Right forelimb (tissue), 1 donor: ENCODE measurements around the gene BORCS6.

Experiments
- DNase-seq: peaks from one replicate; pipeline ENCODE4 v3.0.0-alpha.2; 2018

BORCS6 gene

GRCh38 chr17:8141741-8142140, 48.2 kb downstream of the BORCS6 start:
- DNase-seq: no peak

DNA sequence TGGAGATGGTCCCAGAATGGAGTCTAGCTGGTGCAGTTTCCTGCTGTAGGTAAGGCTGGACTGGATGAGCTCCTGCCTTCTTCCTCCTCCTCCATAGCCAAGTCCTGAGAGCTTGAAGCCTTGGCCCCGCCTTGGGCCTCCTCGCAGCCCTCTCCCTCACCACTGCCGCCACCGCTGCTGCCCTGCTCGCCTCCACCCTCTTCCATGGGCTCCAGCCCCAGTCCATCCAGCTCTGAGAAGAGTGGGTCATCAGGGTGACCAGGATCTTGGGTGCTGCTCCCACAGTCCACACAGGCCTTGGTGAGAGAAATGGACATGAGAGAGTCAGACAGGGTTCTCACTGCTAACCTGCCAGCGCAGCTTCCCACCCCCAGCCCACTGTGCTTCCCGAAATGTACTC, 48.9 kb downstream of the BORCS6 start:
- peak; percentile 41 for DNase-seq

GRCh38 chr17:8140065-8141029, 49.6 kb downstream of the BORCS6 start:
- DNase-seq: peak; percentile 47

- peak; percentile 100 for DNase-seq
These were observed 51.2 kb downstream of the BORCS6 start for GRCh38 chr17:8138672-8139371.

- no peak for DNase-seq
These were observed 51.7 kb downstream of the BORCS6 start for GRCh38 chr17:8138374-8138671.
